Esophagus muscularis mucosa (tissue), 3 donors: ENCODE measurements around the gene NBAS.

ENCODE experiments used
- POLR2A ChIP-seq: fragments of 450-650 bp; IDR thresholded peaks from one replicate; pipeline ENCODE4 v1.6.1; 2017; ENCODE audit warnings: antibody characterized with exemption, moderate library complexity, mild to moderate bottlenecking, low read depth
- TF ChIP-seq, protein P1 (sequence below), 3 experiments: fragments of 200-600 bp in 2 of 3; fragments of 450-650 bp in 1 of 3; sonication (generic) in 2 of 3; IDR thresholded peaks; one replicate each; pipeline ENCODE4 v1.5.1; 2017 to 2019; ENCODE audit warnings: antibody characterized with exemption in 3 of 3, mild to moderate bottlenecking in 2 of 3, moderate library complexity in 1 of 3

DNA sequence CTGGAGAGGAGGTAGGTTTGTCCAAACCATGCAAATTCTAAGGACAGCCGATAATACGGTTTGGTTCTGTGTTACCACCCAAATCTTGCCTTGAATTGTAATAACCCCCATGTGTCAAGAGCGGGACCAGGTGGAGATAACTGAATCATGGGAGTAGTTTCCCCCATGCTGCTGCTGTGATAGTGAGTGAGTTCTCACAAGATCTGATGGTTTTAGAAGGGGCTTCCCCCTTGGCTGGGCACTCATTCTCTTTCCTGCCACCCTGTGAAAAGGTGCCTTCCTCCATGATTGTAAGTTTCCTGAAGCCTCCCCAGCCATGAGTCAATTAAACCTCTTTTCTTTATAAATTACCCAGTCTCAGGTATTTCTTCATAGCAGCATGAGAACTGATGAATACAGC is 295.2 kb downstream of the NBAS start:
- TF ChIP-seq, protein P1, sequence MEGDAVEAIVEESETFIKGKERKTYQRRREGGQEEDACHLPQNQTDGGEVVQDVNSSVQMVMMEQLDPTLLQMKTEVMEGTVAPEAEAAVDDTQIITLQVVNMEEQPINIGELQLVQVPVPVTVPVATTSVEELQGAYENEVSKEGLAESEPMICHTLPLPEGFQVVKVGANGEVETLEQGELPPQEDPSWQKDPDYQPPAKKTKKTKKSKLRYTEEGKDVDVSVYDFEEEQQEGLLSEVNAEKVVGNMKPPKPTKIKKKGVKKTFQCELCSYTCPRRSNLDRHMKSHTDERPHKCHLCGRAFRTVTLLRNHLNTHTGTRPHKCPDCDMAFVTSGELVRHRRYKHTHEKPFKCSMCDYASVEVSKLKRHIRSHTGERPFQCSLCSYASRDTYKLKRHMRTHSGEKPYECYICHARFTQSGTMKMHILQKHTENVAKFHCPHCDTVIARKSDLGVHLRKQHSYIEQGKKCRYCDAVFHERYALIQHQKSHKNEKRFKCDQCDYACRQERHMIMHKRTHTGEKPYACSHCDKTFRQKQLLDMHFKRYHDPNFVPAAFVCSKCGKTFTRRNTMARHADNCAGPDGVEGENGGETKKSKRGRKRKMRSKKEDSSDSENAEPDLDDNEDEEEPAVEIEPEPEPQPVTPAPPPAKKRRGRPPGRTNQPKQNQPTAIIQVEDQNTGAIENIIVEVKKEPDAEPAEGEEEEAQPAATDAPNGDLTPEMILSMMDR (IDR thresholded peaks at IDR 0.05), result no peak
- TF ChIP-seq POLR2A, result no peak
